ENCODE results near the gene NLGN4Y.

Gene NLGN4Y

GRCh38 chrY:14601372-14601771, 77.0 kb downstream of the NLGN4Y start:
- DNase-seq (ENCODE audit: low spot score): no peak
- TF ChIP-seq CTCF (IDR thresholded peaks at IDR 0.05; ENCODE audit: extremely low read depth, missing control alignments): no peak

- TF ChIP-seq CTCF (IDR thresholded peaks at IDR 0.05; ENCODE audit: extremely low read depth, missing control alignments): no peak
- no peak for DNase-seq (ENCODE audit: low spot score)
Observed at GRCh38 chrY:14617625-14618024, 93.3 kb downstream of the NLGN4Y start.

- TF ChIP-seq CTCF (IDR thresholded peaks at IDR 0.05; ENCODE audit: extremely low read depth, missing control alignments): no peak
- DNase-seq (ENCODE audit: low spot score): no peak
Observed at GRCh38 chrY:14618513-14618912, 94.2 kb downstream of the NLGN4Y start.

GRCh38 chrY:14628208-14628607, 103.9 kb downstream of the NLGN4Y start:
- no peak for TF ChIP-seq CTCF (IDR thresholded peaks at IDR 0.05; ENCODE audit: extremely low read depth, missing control alignments)
- DNase-seq (ENCODE audit: low spot score): no peak

GRCh38 chrY:14631676-14632075, 107.3 kb downstream of the NLGN4Y start:
- DNase-seq (ENCODE audit: low spot score): no peak
- no peak for TF ChIP-seq CTCF (IDR thresholded peaks at IDR 0.05; ENCODE audit: extremely low read depth, missing control alignments)

- TF ChIP-seq CTCF (IDR thresholded peaks at IDR 0.05; ENCODE audit: extremely low read depth, missing control alignments): no peak
- DNase-seq (ENCODE audit: low spot score): no peak
Observed at GRCh38 chrY:14633718-14634117, 109.4 kb downstream of the NLGN4Y start.

- DNase-seq (ENCODE audit: low spot score): no peak
- no peak for TF ChIP-seq CTCF (IDR thresholded peaks at IDR 0.05; ENCODE audit: extremely low read depth, missing control alignments)
Observed at GRCh38 chrY:14634954-14635353, 110.6 kb downstream of the NLGN4Y start.

Measured in GM20000 (cell line).